ENCODE results near the gene FUT8.

The FUT8 gene

DNA sequence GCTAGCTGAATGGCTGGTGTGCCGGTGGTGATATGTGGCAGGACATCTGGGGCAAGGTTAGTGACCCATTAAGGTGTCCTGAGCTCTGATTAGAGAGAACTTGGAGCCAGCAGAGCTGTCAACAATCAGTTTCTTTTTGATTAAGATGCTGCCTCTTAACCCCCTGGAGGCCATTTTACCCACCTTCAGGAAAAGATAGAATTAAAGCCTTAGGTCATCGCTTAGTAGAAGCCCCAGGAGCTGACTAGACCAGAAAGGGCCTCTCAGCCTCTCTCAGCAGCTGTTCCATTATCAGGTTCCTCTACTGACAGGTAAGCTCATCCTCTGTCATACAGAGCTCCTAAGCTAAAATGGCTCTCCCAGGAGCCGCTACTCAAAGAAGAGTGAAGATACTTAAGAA, 339.0 kb downstream of the FUT8 start:
- Histone ChIP-seq H3K36me3 (ENCODE audit: control insufficient read depth, insufficient read depth, low read length) (no peaks in the 10 kb centered on the region), H3K9me3 (ENCODE audit: control insufficient read depth, low read length) (no peaks in the 10 kb centered on the region), H3K9ac (no peak overlapping the region), H3K27me3 (ENCODE audit: control insufficient read depth, insufficient read depth, low read length) (no peaks in the 10 kb centered on the region), H2AFZ (no peak overlapping the region), H3K4me3 (ENCODE audit: low read depth, low read length) (no peak overlapping the region), H3K4me1 (no peaks in the 10 kb centered on the region), H3K27ac (no peak overlapping the region), H3K4me2 (ENCODE audit: low read length) (no peak overlapping the region), H3K79me2 (no peaks in the 10 kb centered on the region)
- TF ChIP-seq, protein P1, sequence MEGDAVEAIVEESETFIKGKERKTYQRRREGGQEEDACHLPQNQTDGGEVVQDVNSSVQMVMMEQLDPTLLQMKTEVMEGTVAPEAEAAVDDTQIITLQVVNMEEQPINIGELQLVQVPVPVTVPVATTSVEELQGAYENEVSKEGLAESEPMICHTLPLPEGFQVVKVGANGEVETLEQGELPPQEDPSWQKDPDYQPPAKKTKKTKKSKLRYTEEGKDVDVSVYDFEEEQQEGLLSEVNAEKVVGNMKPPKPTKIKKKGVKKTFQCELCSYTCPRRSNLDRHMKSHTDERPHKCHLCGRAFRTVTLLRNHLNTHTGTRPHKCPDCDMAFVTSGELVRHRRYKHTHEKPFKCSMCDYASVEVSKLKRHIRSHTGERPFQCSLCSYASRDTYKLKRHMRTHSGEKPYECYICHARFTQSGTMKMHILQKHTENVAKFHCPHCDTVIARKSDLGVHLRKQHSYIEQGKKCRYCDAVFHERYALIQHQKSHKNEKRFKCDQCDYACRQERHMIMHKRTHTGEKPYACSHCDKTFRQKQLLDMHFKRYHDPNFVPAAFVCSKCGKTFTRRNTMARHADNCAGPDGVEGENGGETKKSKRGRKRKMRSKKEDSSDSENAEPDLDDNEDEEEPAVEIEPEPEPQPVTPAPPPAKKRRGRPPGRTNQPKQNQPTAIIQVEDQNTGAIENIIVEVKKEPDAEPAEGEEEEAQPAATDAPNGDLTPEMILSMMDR (IDR thresholded peaks at IDR 0.05), result no peak

DNA sequence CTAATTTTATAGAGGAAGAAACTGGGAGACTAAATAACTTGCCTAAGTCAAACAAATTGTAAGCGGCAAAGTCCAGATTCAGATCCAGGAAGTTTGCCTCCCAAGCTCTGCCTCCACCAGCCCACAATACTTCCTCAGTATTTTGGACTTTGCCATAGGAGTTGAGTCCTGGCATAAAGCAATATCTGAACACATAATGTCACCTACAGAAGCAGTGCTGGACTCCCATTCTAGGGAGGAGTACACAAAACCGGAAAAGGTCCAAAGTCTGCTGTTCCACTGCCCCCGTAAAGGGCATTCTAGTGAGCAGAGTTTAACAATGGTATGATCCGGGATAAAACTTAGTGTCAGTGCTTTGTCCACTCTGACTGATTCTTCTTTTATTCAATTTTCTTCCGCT, 340.5 kb downstream of the FUT8 start:
- TF ChIP-seq, protein P1 (IDR thresholded peaks at IDR 0.05), result no peak
- H3K4me1 ChIP-seq, result no peaks in the 10 kb centered on the region
- no peak overlapping the region for H3K27ac ChIP-seq
- H3K4me3 ChIP-seq (ENCODE audit: low read depth, low read length), result no peak overlapping the region
- H3K4me2 ChIP-seq (ENCODE audit: low read length), result no peak overlapping the region
- no peaks in the 10 kb centered on the region for H3K79me2 ChIP-seq
- H3K36me3 ChIP-seq (ENCODE audit: control insufficient read depth, insufficient read depth, low read length), result no peaks in the 10 kb centered on the region
- no peaks in the 10 kb centered on the region for H3K27me3 ChIP-seq (ENCODE audit: control insufficient read depth, insufficient read depth, low read length)
- H3K9ac ChIP-seq, result no peak overlapping the region
- no peak overlapping the region for H2AFZ ChIP-seq
- no peaks in the 10 kb centered on the region for H3K9me3 ChIP-seq (ENCODE audit: control insufficient read depth, low read length)

DNA sequence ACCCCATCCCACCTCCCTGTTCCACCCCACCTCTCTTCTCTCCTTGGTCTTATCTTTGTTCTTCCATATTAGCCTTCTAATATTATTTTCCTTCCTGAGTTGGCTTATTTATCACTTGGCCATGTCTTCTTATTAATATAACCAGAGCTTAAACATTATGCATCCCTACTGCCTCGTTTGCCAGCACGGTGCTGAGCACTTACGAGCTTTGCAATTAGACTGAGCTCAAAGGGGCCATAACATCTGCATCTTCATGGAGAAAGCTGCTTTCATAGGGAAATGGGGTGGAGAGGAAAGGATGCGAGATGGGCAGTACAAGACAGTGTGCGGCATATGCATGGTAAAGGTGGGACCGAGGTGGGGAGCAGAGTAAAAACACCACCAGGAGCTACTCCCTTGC, 342.8 kb downstream of the FUT8 start:
- TF ChIP-seq, protein P1 (IDR thresholded peaks at IDR 0.05), result no peak
- no peaks in the 10 kb centered on the region for H3K36me3 ChIP-seq (ENCODE audit: control insufficient read depth, insufficient read depth, low read length)
- H3K27ac ChIP-seq, result no peak overlapping the region
- H2AFZ ChIP-seq, result no peak overlapping the region
- H3K4me3 ChIP-seq (ENCODE audit: low read depth, low read length), result no peak overlapping the region
- H3K4me1 ChIP-seq, result no peaks in the 10 kb centered on the region
- H3K9me3 ChIP-seq (ENCODE audit: control insufficient read depth, low read length), result no peaks in the 10 kb centered on the region
- no peaks in the 10 kb centered on the region for H3K27me3 ChIP-seq (ENCODE audit: control insufficient read depth, insufficient read depth, low read length)
- H3K4me2 ChIP-seq (ENCODE audit: low read length), result no peak overlapping the region
- no peak overlapping the region for H3K9ac ChIP-seq
- no peaks in the 10 kb centered on the region for H3K79me2 ChIP-seq

DNA sequence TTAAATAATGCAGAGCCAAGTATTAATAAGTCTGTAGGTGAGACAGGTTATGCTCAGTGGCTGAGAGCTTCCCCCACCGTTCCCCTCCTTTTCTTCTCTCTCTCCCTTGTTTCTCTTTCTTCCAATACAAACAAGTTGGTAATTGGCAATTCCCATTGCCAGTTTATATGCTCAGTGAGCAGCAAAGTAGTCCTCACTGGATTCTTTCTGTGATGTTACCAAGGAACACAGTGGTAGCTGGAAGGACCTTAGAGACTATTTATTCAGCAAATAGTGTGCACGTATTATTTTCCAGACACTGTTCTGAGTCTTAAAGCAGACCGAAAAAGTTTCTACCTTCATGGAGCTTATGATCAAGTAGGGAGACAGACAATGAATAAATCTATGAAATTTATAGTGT, 344.4 kb downstream of the FUT8 start:
- TF ChIP-seq, protein P1 (IDR thresholded peaks at IDR 0.05), result no peak
- no peaks in the 10 kb centered on the region for H3K27me3 ChIP-seq (ENCODE audit: control insufficient read depth, insufficient read depth, low read length)
- H3K79me2 ChIP-seq, result no peaks in the 10 kb centered on the region

DNA sequence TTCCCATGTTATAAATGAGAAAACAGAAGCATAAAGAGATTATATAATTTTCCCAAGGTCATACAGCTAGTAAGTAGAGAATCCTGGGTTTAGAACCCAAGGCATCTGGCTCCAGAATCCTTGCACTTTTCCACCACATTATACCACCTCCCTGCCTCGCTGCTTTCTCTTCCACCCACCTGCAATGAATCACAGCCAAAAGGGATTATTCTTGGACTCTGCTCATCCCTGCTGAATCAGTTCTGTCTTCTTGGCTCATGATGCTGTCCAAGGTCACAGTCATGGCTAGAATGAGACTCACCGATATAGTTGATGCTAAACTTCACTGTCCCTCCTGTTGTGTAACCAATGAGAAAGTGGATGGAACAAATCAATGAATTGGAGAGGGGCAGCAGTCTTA, 356.6 kb downstream of the FUT8 start:
- Histone ChIP-seq H3K4me1 (no peaks in the 10 kb centered on the region), H3K36me3 (ENCODE audit: control insufficient read depth, insufficient read depth, low read length) (no peaks in the 10 kb centered on the region), H2AFZ (no peak overlapping the region), H3K4me3 (ENCODE audit: low read depth, low read length) (no peak overlapping the region), H3K9me3 (ENCODE audit: control insufficient read depth, low read length) (no peaks in the 10 kb centered on the region), H3K4me2 (ENCODE audit: low read length) (no peak overlapping the region), H3K27me3 (ENCODE audit: control insufficient read depth, insufficient read depth, low read length) (no peaks in the 10 kb centered on the region), H3K79me2 (no peaks in the 10 kb centered on the region), H3K9ac (no peak overlapping the region), H3K27ac (no peak overlapping the region)
- TF ChIP-seq, protein P1 (IDR thresholded peaks at IDR 0.05), result no peak

More for the DNA sequence above, 344.4 kb downstream of the FUT8 start:
- Histone ChIP-seq H3K9ac (no peak overlapping the region), H3K4me2 (ENCODE audit: low read length) (no peak overlapping the region), H3K36me3 (ENCODE audit: control insufficient read depth, insufficient read depth, low read length) (no peaks in the 10 kb centered on the region), H3K4me3 (ENCODE audit: low read depth, low read length) (no peak overlapping the region), H2AFZ (no peak overlapping the region), H3K27ac (no peak overlapping the region), H3K4me1 (no peaks in the 10 kb centered on the region), H3K9me3 (ENCODE audit: control insufficient read depth, low read length) (no peaks in the 10 kb centered on the region)
